Measurements from ENCODE around the gene SRRM2.

Gene SRRM2

GRCh38 chr16:2777231-2777902, 24.9 kb downstream of the SRRM2 start, which contains the start of gene ELOB:
Gene ELOB (minus strand): TSS chr16:2777280. CDS start chr16:2777239, 41 bp downstream.
- DNase-seq (ENCODE audit: low read depth): peak; percentile 86

GRCh38 chr16:2777903-2778629, 25.6 kb downstream of the SRRM2 start:
- DNase-seq (ENCODE audit: low read depth): no peak

- no peak for DNase-seq (ENCODE audit: low read depth)
Observed at GRCh38 chr16:2778630-2778958, 26.2 kb downstream of the SRRM2 start.

- DNase-seq (ENCODE audit: low read depth): no peak
Observed at GRCh38 chr16:2779151-2779920, 26.9 kb downstream of the SRRM2 start.

GRCh38 chr16:2779978-2780898, 27.8 kb downstream of the SRRM2 start:
- no peak for DNase-seq (ENCODE audit: low read depth)

GRCh38 chr16:2782583-2783351, 30.3 kb downstream of the SRRM2 start:
- no peak for DNase-seq (ENCODE audit: low read depth)

GRCh38 chr16:2783581-2784357, 31.3 kb downstream of the SRRM2 start:
- DNase-seq (ENCODE audit: low read depth): no peak

GRCh38 chr16:2784358-2785100, 32.1 kb downstream of the SRRM2 start:
- DNase-seq (ENCODE audit: low read depth): no peak

- DNase-seq (ENCODE audit: low read depth): peak; percentile 30
Observed at GRCh38 chr16:2785101-2785991, 32.9 kb downstream of the SRRM2 start.

- DNase-seq (ENCODE audit: low read depth): no peak
Observed at GRCh38 chr16:2786061-2786825, 33.8 kb downstream of the SRRM2 start.

GRCh38 chr16:2786826-2787151, 34.4 kb downstream of the SRRM2 start:
- DNase-seq (ENCODE audit: low read depth): no peak

- DNase-seq (ENCODE audit: low read depth): no peak
Observed at GRCh38 chr16:2787406-2787805, 35.0 kb downstream of the SRRM2 start, which contains the start of gene PRSS33. Gene PRSS33 (minus strand): TSS chr16:2787560. CDS start chr16:2786547, 1,013 bp downstream.

- DNase-seq (ENCODE audit: low read depth): no peak
Observed at GRCh38 chr16:2787961-2788360, 35.5 kb downstream of the SRRM2 start.

- DNase-seq (ENCODE audit: low read depth): no peak
Observed at GRCh38 chr16:2790631-2791030, 38.2 kb downstream of the SRRM2 start.

GRCh38 chr16:2791174-2791573, 38.7 kb downstream of the SRRM2 start:
- DNase-seq (ENCODE audit: low read depth): no peak

GRCh38 chr16:2792940-2793339, 40.5 kb downstream of the SRRM2 start:
- no peak for DNase-seq (ENCODE audit: low read depth)

- no peak for DNase-seq (ENCODE audit: low read depth)
Observed at GRCh38 chr16:2795395-2796143, 43.1 kb downstream of the SRRM2 start.
